PC-3 (cell line): ENCODE results near the gene NCAPG2. TPM values are rescaled to one million over a fixed set of nuclear protein-coding genes. Genes with fewer than 3 reads are reported as not detected.

ENCODE experiments used
- ATAC-seq: fragments of 200-7000 bp; cut with Tn5 transposase; 2 replicates; pipeline ENCODE4 v1.9.1; 2020; ENCODE audit warnings: mild to moderate bottlenecking, moderate library complexity
- BruUV-seq: library from RNA; stranded (reverse); fragments of 400-500 nt; replicated peaks from 2 replicates; lab custom pipeline; 2021; lab: Mats Ljungman, UMichigan
- CTCF ChIA-PET: fragments of 300-600 bp; sonication (Branson Sonifier 250); formaldehyde crosslinking; loops from one replicate; lab custom pipeline; 2022; ENCODE audit warnings: antibody characterized with exemption; lab: Charles Lee
- POLR2A ChIA-PET: fragments of 300-600 bp; sonication (Branson Sonifier 250); formaldehyde crosslinking; loops from one replicate; lab custom pipeline; 2022; ENCODE audit warnings: antibody characterized with exemption; ENCODE audit not compliant: unreplicated experiment; lab: Charles Lee
- DNase-seq: peaks from one replicate; pipeline ENCODE4 v3.0.0-alpha.2; 2015
- H2AFZ ChIP-seq: fragments of 300-600 bp; sonication (generic); 2 replicates; pipeline ENCODE4 v1.6.0; 2016; ENCODE audit warnings: antibody characterized with exemption, low read length
- H3F3A ChIP-seq: fragments of 300-600 bp; sonication (generic); one replicate; pipeline ENCODE4 v1.6.0; 2017; ENCODE audit warnings: antibody characterized with exemption, low read length, control low read depth, mild to moderate bottlenecking; ENCODE audit not compliant: unreplicated experiment
- H3K27ac ChIP-seq: fragments of 300-600 bp; sonication (generic); 2 replicates; pipeline ENCODE4 v1.5.1; 2016; ENCODE audit warnings: mild to moderate bottlenecking, low read length
- H3K27me3 ChIP-seq: fragments of 300-600 bp; sonication (generic); 2 replicates; pipeline ENCODE4 v1.6.1; 2016; ENCODE audit warnings: low read length, mixed read lengths
- H3K36me3 ChIP-seq: fragments of 300-600 bp; sonication (generic); 2 replicates; pipeline ENCODE4 v1.6.1; 2016; ENCODE audit warnings: low read depth, mixed run types, low read length, mixed read lengths
- H3K4me1 ChIP-seq: fragments of 300-600 bp; sonication (generic); 2 replicates; pipeline ENCODE4 v1.5.1; 2016; ENCODE audit warnings: low read length; ENCODE audit not compliant: insufficient read depth
- H3K4me2 ChIP-seq: fragments of 300-600 bp; sonication (generic); 2 replicates; pipeline ENCODE4 v1.6.0; 2016; ENCODE audit warnings: low read length
- H3K4me3 ChIP-seq: fragments of 300-600 bp; sonication (generic); 2 replicates; pipeline ENCODE4 v1.5.1; 2016; ENCODE audit warnings: mild to moderate bottlenecking, low read length, mixed read lengths
- H3K79me2 ChIP-seq: fragments of 300-600 bp; sonication (generic); 2 replicates; pipeline ENCODE4 v1.6.1; 2017; ENCODE audit warnings: low read length, mixed read lengths
- H3K9ac ChIP-seq: fragments of 300-600 bp; sonication (generic); 2 replicates; pipeline ENCODE4 v1.6.0; 2016; ENCODE audit warnings: mild to moderate bottlenecking, low read length
- H3K9me2 ChIP-seq: fragments of 300-600 bp; sonication (generic); replicated peaks from 2 replicates; pipeline ENCODE4 v1.6.1; 2016; ENCODE audit warnings: mixed run types, low read length, mixed read lengths
- H3K9me3 ChIP-seq: fragments of 300-600 bp; sonication (generic); 2 replicates; pipeline ENCODE4 v1.6.1; 2016; ENCODE audit warnings: low read length, mixed read lengths
- H4K20me1 ChIP-seq: fragments of 300-600 bp; sonication (generic); 2 replicates; pipeline ENCODE4 v1.6.1; 2016; ENCODE audit warnings: low read length, mixed read lengths
- EZH2 ChIP-seq: fragments of 300-600 bp; sonication (generic); IDR thresholded peaks from one replicate; pipeline ENCODE4 v1.6.1; 2017; ENCODE audit warnings: antibody characterized with exemption, mild to moderate bottlenecking, low read length; ENCODE audit not compliant: unreplicated experiment
- EZH2phosphoT487 ChIP-seq: fragments of 300-600 bp; sonication (generic); IDR thresholded peaks from 2 replicates; pipeline ENCODE4 v1.6.1; 2018; ENCODE audit warnings: mild to moderate bottlenecking, antibody characterized with exemption, low read length, borderline replicate concordance
- intact Hi-C: fragments of 100-400 bp; cut with micrococcal nuclease; formaldehyde crosslinking; loops from 2 replicates; pipeline ENCODE4 v1.9.0; 2023
- total RNA-seq: library from RNA; depleted of rRNA; stranded (reverse); fragments of >200 nt; gene quantifications from 2 replicates; pipeline ENCODE4 v1.2.3, GENCODE V29; 2014
- TF ChIP-seq, protein P1 (sequence below): fragments of 300-600 bp; sonication (generic); conservative IDR thresholded peaks from 2 replicates; pipeline ENCODE4 v1.5.1; 2017; ENCODE audit warnings: antibody characterized with exemption, low read depth, mild to moderate bottlenecking, low read length

Gene NCAPG2
- total RNA-seq, 1 experiment from 2014 or later: 49.2 TPM

DNA sequence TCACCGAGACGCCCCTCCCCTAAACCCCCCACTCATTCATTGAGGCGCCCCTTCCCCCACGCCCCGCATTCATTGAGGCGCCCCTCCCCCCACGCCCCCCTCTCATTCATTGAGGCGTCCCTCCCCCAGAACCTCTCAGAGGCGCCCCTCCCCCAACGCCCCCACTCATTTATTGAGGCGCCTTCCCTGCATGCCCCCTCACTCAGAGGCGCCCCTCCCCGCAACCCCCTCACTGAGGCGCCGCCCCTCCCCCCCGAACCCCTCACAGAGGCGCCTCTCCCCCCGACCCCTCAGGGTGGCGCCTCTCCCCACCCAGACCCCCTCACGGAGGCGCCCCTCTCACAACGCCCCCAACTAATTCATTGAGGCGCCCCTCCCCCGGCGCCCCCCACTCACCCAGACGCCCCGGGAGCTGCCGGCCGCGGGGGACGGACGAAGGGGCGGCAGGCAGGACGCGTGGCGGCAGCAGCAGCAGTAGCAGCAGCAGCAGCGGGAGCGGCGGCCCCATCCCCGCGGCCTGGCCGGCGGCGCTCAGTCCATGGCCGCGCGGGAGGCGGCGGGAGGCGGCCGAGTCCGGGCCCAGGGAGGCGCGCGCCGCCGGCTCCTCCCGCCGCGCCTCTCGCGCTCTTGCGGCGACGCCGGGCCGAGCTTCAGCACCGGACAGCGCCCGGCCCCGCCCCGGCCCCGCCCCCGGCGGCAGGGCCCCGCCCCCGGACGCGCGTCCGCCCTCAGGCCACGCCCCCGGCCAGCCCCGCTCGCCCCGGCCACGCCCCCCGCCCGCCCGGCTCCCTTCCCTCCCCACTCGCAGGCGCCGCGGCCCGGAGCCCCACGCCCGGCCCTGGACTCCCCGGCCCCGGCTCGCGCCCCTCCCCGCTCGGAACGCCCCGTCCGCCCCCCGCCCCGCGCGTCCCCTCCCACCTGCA, 117.2 kb downstream of the NCAPG2 start, which contains the start of gene PTPRN2:
TSS of gene PTPRN2 (minus strand) at position 662 of the 923 bp plus-strand sequence.
- CTCF ChIA-PET: no interaction called here
- no peak for TF ChIP-seq EZH2phosphoT487
- no peak for TF ChIP-seq EZH2
- TF ChIP-seq, protein P1, sequence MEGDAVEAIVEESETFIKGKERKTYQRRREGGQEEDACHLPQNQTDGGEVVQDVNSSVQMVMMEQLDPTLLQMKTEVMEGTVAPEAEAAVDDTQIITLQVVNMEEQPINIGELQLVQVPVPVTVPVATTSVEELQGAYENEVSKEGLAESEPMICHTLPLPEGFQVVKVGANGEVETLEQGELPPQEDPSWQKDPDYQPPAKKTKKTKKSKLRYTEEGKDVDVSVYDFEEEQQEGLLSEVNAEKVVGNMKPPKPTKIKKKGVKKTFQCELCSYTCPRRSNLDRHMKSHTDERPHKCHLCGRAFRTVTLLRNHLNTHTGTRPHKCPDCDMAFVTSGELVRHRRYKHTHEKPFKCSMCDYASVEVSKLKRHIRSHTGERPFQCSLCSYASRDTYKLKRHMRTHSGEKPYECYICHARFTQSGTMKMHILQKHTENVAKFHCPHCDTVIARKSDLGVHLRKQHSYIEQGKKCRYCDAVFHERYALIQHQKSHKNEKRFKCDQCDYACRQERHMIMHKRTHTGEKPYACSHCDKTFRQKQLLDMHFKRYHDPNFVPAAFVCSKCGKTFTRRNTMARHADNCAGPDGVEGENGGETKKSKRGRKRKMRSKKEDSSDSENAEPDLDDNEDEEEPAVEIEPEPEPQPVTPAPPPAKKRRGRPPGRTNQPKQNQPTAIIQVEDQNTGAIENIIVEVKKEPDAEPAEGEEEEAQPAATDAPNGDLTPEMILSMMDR: no peak
- POLR2A ChIA-PET: no interaction called here
- BruUV-seq: no TSS peak
- Histone ChIP-seq H3K9me3 (no peaks in the 10 kb centered on the region), H2AFZ (no peak within 1 kb of the TSS), H3K27ac (no peak within 1 kb of the TSS), H3K27me3 (peaks cover 31% of the 10 kb centered on the region; the same call in 1 of the 2 replicates), H3K9me2 (no peaks in the 10 kb centered on the region), H3K79me2 (no peaks in the 10 kb centered on the region), H4K20me1 (no peaks in the 10 kb centered on the region), H3K4me2 (no peak within 1 kb of the TSS), H3K4me3 (no peak within 1 kb of the TSS), H3F3A (no peaks in the 10 kb centered on the region), H3K9ac (no peak within 1 kb of the TSS), H3K36me3 (no peaks in the 10 kb centered on the region), H3K4me1 (no peaks in the 10 kb centered on the region)
- intact Hi-C loops: loop anchor here (10.0 kb wide), 2 partner anchors 93 to 153 kb away; no protein-coding TSS in a partner anchor
- DNase-seq (peak; percentile 41), ATAC-seq (peak; percentile 78)

GRCh38 chr7:158586499-158587161, 118.0 kb downstream of the NCAPG2 start:
- intact Hi-C loops: loop anchor here (10.0 kb wide), 2 partner anchors 92 to 152 kb away; no protein-coding TSS in a partner anchor
- H2AFZ ChIP-seq: no peak overlapping the region
- no peaks in the 10 kb centered on the region for H3K9me2 ChIP-seq
- no peak overlapping the region for H3K27ac ChIP-seq
- H3K4me3 ChIP-seq: no peak overlapping the region
- H3K4me2 ChIP-seq: no peak overlapping the region
- peaks cover 6% of the 10 kb centered on the region; the same call in 1 of the 2 replicates for H3K4me1 ChIP-seq
- peaks cover 31% of the 10 kb centered on the region; the same call in 1 of the 2 replicates for H3K27me3 ChIP-seq
- ChIA-PET POLR2A (no interaction called here), CTCF (no interaction called here)
- no peaks in the 10 kb centered on the region for H3K36me3 ChIP-seq
- H3K9ac ChIP-seq: no peak overlapping the region
- H4K20me1 ChIP-seq: no peaks in the 10 kb centered on the region
- no peaks in the 10 kb centered on the region for H3F3A ChIP-seq
- BruUV-seq: no TSS peak
- no peak for DNase-seq
- no peak for TF ChIP-seq EZH2phosphoT487
- no peak for TF ChIP-seq EZH2
- TF ChIP-seq, protein P1: no peak
- ATAC-seq: no peak
- H3K9me3 ChIP-seq: no peaks in the 10 kb centered on the region
- H3K79me2 ChIP-seq: no peaks in the 10 kb centered on the region
